GM12878 (cell line): ENCODE measurements around the gene CTNNA2. TPM values are rescaled to one million over a fixed set of nuclear protein-coding genes. Genes with fewer than 3 reads are reported as not detected.

Experiments used
- ATAC-seq: fragments of 200-7000 bp; cut with Tn5 transposase; 3 replicates; pipeline ENCODE4 v1.9.1; 2020; ENCODE audit warnings: mild to moderate bottlenecking, moderate library complexity
- BruUV-seq: library from RNA; stranded (reverse); fragments of 400-500 nt; replicated peaks from 2 replicates; lab custom pipeline; 2021; lab: Mats Ljungman, UMichigan
- CTCF ChIA-PET: fragments of 300-600 bp; sonication (Branson Sonifier 250); formaldehyde crosslinking; extraction: SDS; loops from one replicate; lab custom pipeline; 2021; ENCODE audit warnings: inconsistent platforms; lab: Yijun Ruan, JAX
- POLR2A ChIA-PET: fragments of 350-600 bp; formaldehyde crosslinking; extraction: SDS; loops from one replicate; lab custom pipeline; 2021; ENCODE audit warnings: inconsistent platforms; lab: Charles Lee
- RAD21 ChIA-PET: fragments of 300-600 bp; sonication (Branson Sonifier 250); formaldehyde crosslinking; loops from one replicate; lab custom pipeline; 2023; ENCODE audit warnings: antibody characterized with exemption; ENCODE audit not compliant: unreplicated experiment; lab: Charles Lee
- SMC1A ChIA-PET: fragments of 300-600 bp; sonication (Branson Sonifier 250); formaldehyde crosslinking; loops from one replicate; lab custom pipeline; 2023; ENCODE audit not compliant: unreplicated experiment, uncharacterized antibody; lab: Charles Lee
- DNase-seq: peaks from one replicate; pipeline ENCODE4 v3.0.0-alpha.2; 2011; ENCODE audit warnings: low read depth, low spot score
- FAIRE-seq: peaks from 3 replicates; lab custom pipeline; 2011; peaks lifted over from hg19 to GRCh38; lab: Jason Lieb, UNC
- H2AFZ ChIP-seq: 2 replicates; pipeline ENCODE4 v1.6.0; 2011; ENCODE audit warnings: low read depth, low read length, control low read depth; ENCODE audit not compliant: control insufficient read depth
- H3K27ac ChIP-seq: 2 replicates; pipeline ENCODE4 v1.5.1; 2011; ENCODE audit warnings: control low read depth; ENCODE audit not compliant: control insufficient read depth, insufficient read depth
- H3K27me3 ChIP-seq, 2 experiments: replicated peaks in 1 of 2; 2 replicates each; pipeline versions ENCODE4 v1.6.0 to v1.6.1; 2011; ENCODE audit warnings: low read length in 1 of 2; ENCODE audit not compliant: control insufficient read depth in 2 of 2, insufficient read depth in 2 of 2
- H3K36me3 ChIP-seq, 2 experiments: 2 replicates each; pipeline ENCODE4 v1.5.1; 2011; ENCODE audit warnings: low read length in 1 of 2; ENCODE audit not compliant: control insufficient read depth in 2 of 2, insufficient read depth in 2 of 2
- H3K4me1 ChIP-seq: 2 replicates; pipeline ENCODE4 v1.6.1; 2011; ENCODE audit warnings: mild to moderate bottlenecking, low read length, moderate library complexity, mixed read lengths; ENCODE audit not compliant: control insufficient read depth, insufficient read depth
- H3K4me2 ChIP-seq: 2 replicates; pipeline ENCODE4 v1.6.0; 2011; ENCODE audit warnings: control low read depth; ENCODE audit not compliant: control insufficient read depth, insufficient read depth
- H3K4me3 ChIP-seq: fragments of 200-600 bp; sonication (generic); 2 replicates; pipeline ENCODE4 v1.5.1; 2016
- H3K79me2 ChIP-seq: 2 replicates; pipeline ENCODE4 v1.6.0; 2011; ENCODE audit warnings: low read length; ENCODE audit not compliant: control insufficient read depth, insufficient read depth
- H3K9ac ChIP-seq: 2 replicates; pipeline ENCODE4 v1.8.0; 2011; ENCODE audit warnings: low read length, control low read depth, mixed read lengths; ENCODE audit not compliant: control insufficient read depth, insufficient read depth
- H3K9me3 ChIP-seq: replicated peaks from 3 replicates; pipeline ENCODE4 v1.5.1; 2011; ENCODE audit warnings: mild to moderate bottlenecking, low read length; ENCODE audit not compliant: control insufficient read depth, insufficient read depth
- H4K20me1 ChIP-seq: 2 replicates; pipeline ENCODE4 v1.6.0; 2011; ENCODE audit not compliant: control insufficient read depth, insufficient read depth
- CUX1 ChIP-seq: IDR thresholded peaks from 2 replicates; pipeline ENCODE4 v1.6.1; 2012; ENCODE audit warnings: improper control_type of control experiment, low read depth, low read length; ENCODE audit not compliant: insufficient replicate concordance
- MEF2A ChIP-seq: IDR thresholded peaks from 2 replicates; pipeline ENCODE4 v1.6.1; 2011; ENCODE audit warnings: low read depth, mild to moderate bottlenecking, low read length, moderate library complexity; ENCODE audit not compliant: insufficient read depth
- MTA2 ChIP-seq: fragments of 450-650 bp; IDR thresholded peaks from 2 replicates; pipeline ENCODE4 v1.6.1; 2016; ENCODE audit warnings: low read depth, mild to moderate bottlenecking, moderate library complexity
- MTA3 ChIP-seq: IDR thresholded peaks from 2 replicates; pipeline ENCODE4 v1.6.1; 2012; ENCODE audit warnings: low read length, inconsistent platforms, borderline replicate concordance
- NR2C1 ChIP-seq: fragments of 450-650 bp; IDR thresholded peaks from 2 replicates; pipeline ENCODE4 v1.6.1; 2017; ENCODE audit warnings: antibody characterized with exemption, mild to moderate bottlenecking, moderate library complexity
- NRF1 ChIP-seq: conservative IDR thresholded peaks from 2 replicates; pipeline ENCODE4 v1.6.1; 2011; ENCODE audit warnings: mild to moderate bottlenecking, low read depth, low read length, improper control_type of control experiment
- PAX8 ChIP-seq: fragments of 450-650 bp; IDR thresholded peaks from 2 replicates; pipeline ENCODE4 v1.6.1; 2017; ENCODE audit warnings: mild to moderate bottlenecking, moderate library complexity
- RAD51 ChIP-seq: fragments of 450-650 bp; IDR thresholded peaks from 2 replicates; pipeline ENCODE4 v1.6.1; 2016; ENCODE audit warnings: moderate library complexity, mild to moderate bottlenecking, inconsistent platforms
- SKIL ChIP-seq: fragments of 450-650 bp; IDR thresholded peaks from 2 replicates; pipeline ENCODE4 v1.6.1; 2017; ENCODE audit warnings: mild to moderate bottlenecking, low read depth, inconsistent platforms; ENCODE audit not compliant: poor library complexity, severe bottlenecking
- SP1 ChIP-seq: IDR thresholded peaks from one replicate; pipeline ENCODE4 v1.6.1; 2011; ENCODE audit warnings: low read depth, low read length
- WGBS: methylation state at CpG from one replicate; pipeline ENCODE4 v1.1.6; 2016; ENCODE audit warnings: low lambda C conversion rate; ENCODE audit not compliant: insufficient replicate concordance, insufficient coverage; ENCODE audit errors: missing lambda C conversion rate; 5-methylcytosine and 5-hydroxymethylcytosine counted together
- in situ Hi-C: fragments of 300-500 bp; cut with MboI; formaldehyde crosslinking; loops from 9 replicates; pipeline ENCODE4 v1.14.3; 2018; ENCODE audit warnings: mixed read lengths
- intact Hi-C: fragments of 100-400 bp; cut with micrococcal nuclease; formaldehyde crosslinking; loops from one replicate; pipeline ENCODE4 v1.14.2; 2022; ENCODE audit not compliant: unreplicated experiment
- polyA plus RNA-seq, 11 experiments: library from polyadenylated mRNA; depleted of rRNA in 4 of 11; unstranded in 6 of 11; stranded (reverse) in 5 of 11; fragments of >200 nt; fragmentation: Nextera tagmentation in 4 of 11; fragmentation: Illumina TruSeq in 1 of 11; extraction: Ambion mirVana in 4 of 11; extraction: Trizol in 1 of 11; gene quantifications; 1 replicate in 1 of 11; 2 replicates in 10 of 11; pipeline versions ENCODE4 v1.2.1 to v1.2.3, GENCODE V29; 2011 to 2016; ENCODE audit warnings: inconsistent platforms in 2 of 11, missing spikeins in 2 of 11, low read depth in 1 of 11
- total RNA-seq, 4 experiments: library from RNA; depleted of rRNA in 3 of 4; stranded (reverse); fragments of >200 nt in 3 of 4; fragmentation: Illumina TruSeq in 1 of 4; extraction: Trizol in 1 of 4; gene quantifications; 2 replicates each; pipeline versions ENCODE4 v1.2.1 to v1.2.3, GENCODE V29; 2013 to 2021

Gene CTNNA2
- total and polyA plus RNA-seq, 10 of the 15 experiments (the other 5 are each of a cell fraction or from before 2014, with no cell fraction given), result 2.4 to 36.2 (median 6.6) TPM

GRCh38 chr2:79984476-79984875 lies 471.6 kb downstream of the CTNNA2 start:
- ChIA-PET POLR2A (no interaction called here), RAD21 (no interaction called here), SMC1A (no interaction called here), CTCF (no interaction called here)
- Histone ChIP-seq H2AFZ (no peak overlapping the region), H3K27ac (no peak overlapping the region), H3K4me1 (no peaks in the 10 kb centered on the region), H3K79me2 (no peaks in the 10 kb centered on the region), H3K9ac (no peak overlapping the region), H4K20me1 (no peaks in the 10 kb centered on the region), H3K36me3 (no peaks in the 10 kb centered on the region), H3K27me3 (no peaks in the 10 kb centered on the region), H3K4me2 (no peak overlapping the region), H3K4me3 (no peak overlapping the region), H3K9me3 (no peaks in the 10 kb centered on the region)
- in situ Hi-C loops, result no loop called here
- no TSS peak for BruUV-seq
- WGBS, result 0% methylated on average over 1 of the region's 1 CpG
- ATAC-seq (no peak), DNase-seq (no peak), FAIRE-seq (no peak)
- intact Hi-C loops, result no loop called here
- TF ChIP-seq MEF2A (no peak), CUX1 (no peak), SP1 (no peak), MTA3 (no peak), NR2C1 (no peak), NRF1 (no peak), MTA2 (no peak), PAX8 (no peak), SKIL (no peak), RAD51 (no peak)
